NB4 (cell line): ENCODE data around the gene EVX1.

Experiments used
- DNase-seq: peaks from one replicate; pipeline ENCODE4 v3.0.0; 2010; ENCODE audit warnings: low read depth
- H3K4me3 ChIP-seq: one replicate; pipeline ENCODE4 v1.5.1; 2011; ENCODE audit warnings: mild to moderate bottlenecking, low read depth, low read length, moderate library complexity
- MYC ChIP-seq: IDR thresholded peaks from 2 replicates; pipeline ENCODE4 v1.6.1; 2011; ENCODE audit warnings: low read depth, low read length
- POLR2A ChIP-seq: IDR thresholded peaks from 2 replicates; pipeline ENCODE4 v1.6.1; 2011; ENCODE audit warnings: mild to moderate bottlenecking; ENCODE audit not compliant: insufficient read length; ENCODE audit errors: extremely low read depth
- TF ChIP-seq, protein P1 (sequence below): IDR thresholded peaks from one replicate; pipeline ENCODE4 v1.5.1; 2012; ENCODE audit warnings: low read depth, low read length
- TF ChIP-seq, protein P2 (sequence below): IDR thresholded peaks from 2 replicates; pipeline ENCODE4 v1.6.1; 2011; ENCODE audit warnings: low read depth, low read length

EVX1 gene

GRCh38 chr7:27269455-27269854 is 26.9 kb downstream of the EVX1 start:
- H3K4me3 ChIP-seq: no peak overlapping the region
- TF ChIP-seq MYC: no peak
- TF ChIP-seq, protein P1, sequence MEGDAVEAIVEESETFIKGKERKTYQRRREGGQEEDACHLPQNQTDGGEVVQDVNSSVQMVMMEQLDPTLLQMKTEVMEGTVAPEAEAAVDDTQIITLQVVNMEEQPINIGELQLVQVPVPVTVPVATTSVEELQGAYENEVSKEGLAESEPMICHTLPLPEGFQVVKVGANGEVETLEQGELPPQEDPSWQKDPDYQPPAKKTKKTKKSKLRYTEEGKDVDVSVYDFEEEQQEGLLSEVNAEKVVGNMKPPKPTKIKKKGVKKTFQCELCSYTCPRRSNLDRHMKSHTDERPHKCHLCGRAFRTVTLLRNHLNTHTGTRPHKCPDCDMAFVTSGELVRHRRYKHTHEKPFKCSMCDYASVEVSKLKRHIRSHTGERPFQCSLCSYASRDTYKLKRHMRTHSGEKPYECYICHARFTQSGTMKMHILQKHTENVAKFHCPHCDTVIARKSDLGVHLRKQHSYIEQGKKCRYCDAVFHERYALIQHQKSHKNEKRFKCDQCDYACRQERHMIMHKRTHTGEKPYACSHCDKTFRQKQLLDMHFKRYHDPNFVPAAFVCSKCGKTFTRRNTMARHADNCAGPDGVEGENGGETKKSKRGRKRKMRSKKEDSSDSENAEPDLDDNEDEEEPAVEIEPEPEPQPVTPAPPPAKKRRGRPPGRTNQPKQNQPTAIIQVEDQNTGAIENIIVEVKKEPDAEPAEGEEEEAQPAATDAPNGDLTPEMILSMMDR: no peak
- TF ChIP-seq, protein P2, sequence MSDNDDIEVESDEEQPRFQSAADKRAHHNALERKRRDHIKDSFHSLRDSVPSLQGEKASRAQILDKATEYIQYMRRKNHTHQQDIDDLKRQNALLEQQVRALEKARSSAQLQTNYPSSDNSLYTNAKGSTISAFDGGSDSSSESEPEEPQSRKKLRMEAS: no peak
- no peak for DNase-seq

DNA sequence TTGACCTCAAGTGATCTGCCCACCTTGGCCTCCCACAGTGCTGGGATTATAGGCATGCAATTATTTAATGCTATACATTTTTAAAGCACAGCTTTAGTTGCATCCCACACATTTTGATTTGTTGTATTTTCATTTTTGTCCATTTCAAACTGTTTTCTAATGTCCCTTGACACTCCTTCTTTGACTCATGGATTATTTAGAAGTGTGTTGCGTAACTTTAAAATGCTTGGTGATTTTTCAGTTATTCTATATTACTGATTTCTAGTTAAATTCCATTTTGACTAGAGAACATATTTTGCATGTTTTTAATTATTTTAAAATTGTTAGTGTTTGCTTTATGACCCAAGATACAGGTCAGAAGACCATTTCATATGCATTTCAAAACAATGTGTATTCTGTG is 28.8 kb downstream of the EVX1 start:
- no peak for DNase-seq
- no peak for TF ChIP-seq POLR2A
- TF ChIP-seq, protein P2: no peak
- TF ChIP-seq, protein P1: no peak
- no peak for TF ChIP-seq MYC
- no peak overlapping the region for H3K4me3 ChIP-seq

DNA sequence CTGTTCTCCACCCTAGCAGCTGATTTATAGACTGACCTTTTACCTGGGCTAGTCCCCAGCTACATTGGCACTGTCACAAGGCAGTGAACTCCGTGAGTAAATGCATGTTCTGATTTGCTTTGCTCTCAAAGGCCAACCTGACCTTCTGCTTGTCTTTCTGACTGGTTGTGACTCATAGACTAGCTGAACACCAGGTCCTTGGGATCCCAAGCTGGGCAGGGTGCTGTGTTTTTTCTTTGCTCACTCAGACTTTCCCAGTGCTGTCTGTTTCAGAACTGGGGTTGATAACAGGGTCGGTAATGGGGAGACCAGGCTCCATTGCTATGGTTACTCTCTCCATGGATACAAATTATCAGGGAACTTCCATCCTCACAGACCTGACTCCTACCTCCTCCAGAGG is 35.0 kb downstream of the EVX1 start:
- DNase-seq: no peak
- no peak overlapping the region for H3K4me3 ChIP-seq
- TF ChIP-seq MYC: no peak

DNA sequence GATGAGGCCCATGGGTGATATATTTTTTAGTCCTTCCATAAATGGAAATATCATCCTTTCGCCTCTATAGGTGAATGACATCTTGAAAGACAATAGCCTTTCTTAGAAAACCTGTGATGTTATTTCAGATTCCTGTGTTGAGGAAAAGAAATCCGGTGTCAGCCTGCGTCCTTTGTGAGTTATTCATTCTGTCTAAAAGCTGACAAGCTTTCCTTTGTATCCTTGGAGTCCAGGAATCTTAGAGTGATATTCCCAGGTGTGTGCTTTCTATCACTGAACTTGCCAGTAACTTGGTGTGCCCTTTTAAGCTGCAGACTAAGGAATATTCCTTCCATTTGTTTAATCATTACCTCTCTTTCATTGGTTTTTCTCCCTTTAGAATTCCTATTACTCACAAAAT is 41.0 kb downstream of the EVX1 start:
- no peak overlapping the region for H3K4me3 ChIP-seq
- no peak for TF ChIP-seq POLR2A
- TF ChIP-seq, protein P2: no peak
- TF ChIP-seq MYC: no peak
- TF ChIP-seq, protein P1: no peak
- no peak for DNase-seq

DNA sequence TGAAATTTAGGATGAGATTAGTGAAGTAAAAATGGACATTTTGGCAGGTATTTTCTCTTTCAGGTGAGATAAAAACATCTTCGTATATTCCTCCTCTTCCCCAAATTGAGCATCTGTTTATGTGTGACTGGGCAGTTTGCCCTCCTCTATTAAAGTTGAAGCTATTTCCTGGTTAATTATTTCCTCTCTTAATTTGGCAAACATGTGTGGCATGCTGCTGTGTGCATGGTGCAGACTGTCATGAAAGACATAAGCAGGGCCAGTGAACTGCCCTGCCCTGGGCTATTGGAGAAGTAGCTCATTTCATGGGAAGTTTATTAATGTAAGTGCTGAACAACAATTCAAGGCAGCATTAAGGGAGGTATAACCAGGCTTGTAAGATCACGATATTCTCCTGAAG is 52.6 kb downstream of the EVX1 start:
- DNase-seq: no peak
- H3K4me3 ChIP-seq: no peak overlapping the region
- TF ChIP-seq, protein P1: no peak
- TF ChIP-seq POLR2A (no peak), MYC (no peak)
- TF ChIP-seq, protein P2: no peak

DNA sequence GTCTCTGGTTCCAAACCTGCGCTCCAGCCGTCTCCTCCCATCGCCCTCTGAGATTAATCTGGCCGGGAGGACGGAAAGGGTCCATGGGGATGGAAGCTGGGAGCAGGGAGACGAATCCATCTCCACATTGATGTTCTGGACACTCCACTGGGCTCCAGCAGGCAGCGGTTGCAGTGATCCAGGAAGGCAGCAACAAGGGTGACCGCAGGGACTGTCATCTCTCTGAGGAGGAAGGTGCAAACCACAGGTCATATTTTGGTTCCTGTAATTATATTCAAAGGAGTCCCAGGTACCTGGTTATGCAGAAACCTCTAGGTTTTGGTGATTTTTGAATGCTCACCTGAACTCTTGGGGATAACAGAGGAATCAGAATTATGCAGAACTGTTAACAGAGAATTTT is 54.8 kb downstream of the EVX1 start:
- H3K4me3 ChIP-seq: no peak overlapping the region
- DNase-seq: peak; percentile 62
- no peak for TF ChIP-seq POLR2A
